ENCODE data around the gene NARF. TPM values are rescaled to one million over a fixed set of nuclear protein-coding genes. Genes with fewer than 3 reads are reported as not detected.

Gene NARF
- polyA plus RNA-seq, 2 of the 4 experiments (the other 2 are of a cell fraction) = 51.2 to 89.6 TPM

DNA sequence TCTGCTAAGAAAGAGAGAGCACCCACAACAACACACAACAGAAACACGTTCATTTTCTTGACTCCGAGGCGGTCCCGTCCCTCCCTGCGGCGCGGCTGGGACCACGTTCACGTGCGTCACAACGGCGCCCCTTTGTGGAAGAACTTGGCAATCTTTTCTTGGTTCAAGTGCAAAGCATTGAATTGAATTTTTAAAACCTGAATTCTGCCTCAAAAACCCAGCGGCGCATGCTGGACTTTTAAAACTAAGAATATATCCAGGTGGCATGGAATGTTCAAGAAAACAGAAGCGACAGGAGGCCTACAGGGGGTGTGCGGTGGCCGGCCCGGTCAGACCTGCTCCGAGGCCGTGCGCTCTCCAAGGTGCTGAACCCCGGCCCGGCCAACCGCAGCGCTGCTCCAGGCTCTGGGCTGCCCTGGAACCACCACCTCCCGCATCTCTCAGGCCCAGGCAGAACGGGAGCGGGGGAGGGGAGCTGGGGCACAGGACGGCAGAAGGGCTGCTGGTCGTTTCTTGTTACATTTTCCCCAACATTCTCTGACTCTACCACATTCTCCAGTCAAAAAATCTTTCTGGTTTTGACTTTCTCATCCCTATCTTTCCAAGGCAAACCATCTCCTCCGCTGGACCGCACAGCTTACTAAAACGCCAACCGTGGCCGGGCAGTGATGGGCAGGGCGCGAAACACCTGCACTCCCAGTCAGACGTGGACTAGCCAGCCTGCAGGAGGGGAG is 43.8 kb upstream of the NARF start (continued):
- TF ChIP-seq HOXB5 (CRISPR knock-in tag; IDR thresholded peaks at IDR 0.05) = peak; percentile 78; the same call in 1 of the 2 replicates

DNA sequence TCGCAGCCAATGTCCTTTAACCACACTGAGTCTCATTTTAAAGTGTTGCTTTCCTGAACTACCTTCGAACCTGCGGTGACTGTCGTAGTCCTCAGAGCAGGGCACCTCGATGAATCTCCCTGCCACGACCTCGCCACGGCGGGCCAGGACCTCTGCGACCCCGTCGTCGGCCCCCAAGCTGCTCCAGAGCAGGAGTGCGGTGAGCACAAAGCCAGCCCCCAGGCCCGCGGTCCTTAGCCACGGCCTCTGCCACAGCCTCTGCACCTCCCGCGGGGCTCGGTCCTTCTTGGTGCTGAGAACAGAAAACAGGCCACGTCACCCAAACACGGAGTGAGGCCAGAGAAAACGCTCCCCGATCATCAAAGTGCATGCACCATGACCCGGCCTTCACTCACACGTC is 43.2 kb upstream of the NARF start:
- ATAC-seq (no peak), DNase-seq (ENCODE audit: low read depth in 1 of 2, low spot score in 1 of 2) (no peak), FAIRE-seq (no peak)
- Histone ChIP-seq H3K9me3 (no peaks in the 10 kb centered on the region), H3K27ac (no peak overlapping the region), H3K4me1 (peaks cover 11% of the 10 kb centered on the region; the same call in 2 of the 3 replicates), H3K4me2 (no peak overlapping the region), H3K4me3 (no peak overlapping the region)
- ChIA-PET CTCF (interaction anchor here (0.7 to 7.4 kb wide), 37 partner anchors 10 to 386 kb away, joined by 3 to 117 read pairs (median 5); partner anchors contain the start of gene CD7), POLR2A (no interaction called here)
- 93% methylated on average over 26 of the region's 26 CpGs for WGBS (ENCODE audit: missing lambda C conversion rate)
- TF ChIP-seq ZSCAN20 (CRISPR knock-in tag; IDR thresholded peaks at IDR 0.05) = no peak
- no peak for TF ChIP-seq CBX8 (IDR thresholded peaks at IDR 0.05)
- no peak for TF ChIP-seq MAZ (IDR thresholded peaks at IDR 0.05; ENCODE audit: borderline replicate concordance, low read depth, low read length)
- no peak for TF ChIP-seq TFCP2L1 (CRISPR knock-in tag; IDR thresholded peaks at IDR 0.05)
- TF ChIP-seq, protein P1, sequence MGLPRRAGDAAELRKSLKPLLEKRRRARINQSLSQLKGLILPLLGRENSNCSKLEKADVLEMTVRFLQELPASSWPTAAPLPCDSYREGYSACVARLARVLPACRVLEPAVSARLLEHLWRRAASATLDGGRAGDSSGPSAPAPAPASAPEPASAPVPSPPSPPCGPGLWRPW (IDR thresholded peaks at IDR 0.05) = no peak
- TF ChIP-seq, protein P2, sequence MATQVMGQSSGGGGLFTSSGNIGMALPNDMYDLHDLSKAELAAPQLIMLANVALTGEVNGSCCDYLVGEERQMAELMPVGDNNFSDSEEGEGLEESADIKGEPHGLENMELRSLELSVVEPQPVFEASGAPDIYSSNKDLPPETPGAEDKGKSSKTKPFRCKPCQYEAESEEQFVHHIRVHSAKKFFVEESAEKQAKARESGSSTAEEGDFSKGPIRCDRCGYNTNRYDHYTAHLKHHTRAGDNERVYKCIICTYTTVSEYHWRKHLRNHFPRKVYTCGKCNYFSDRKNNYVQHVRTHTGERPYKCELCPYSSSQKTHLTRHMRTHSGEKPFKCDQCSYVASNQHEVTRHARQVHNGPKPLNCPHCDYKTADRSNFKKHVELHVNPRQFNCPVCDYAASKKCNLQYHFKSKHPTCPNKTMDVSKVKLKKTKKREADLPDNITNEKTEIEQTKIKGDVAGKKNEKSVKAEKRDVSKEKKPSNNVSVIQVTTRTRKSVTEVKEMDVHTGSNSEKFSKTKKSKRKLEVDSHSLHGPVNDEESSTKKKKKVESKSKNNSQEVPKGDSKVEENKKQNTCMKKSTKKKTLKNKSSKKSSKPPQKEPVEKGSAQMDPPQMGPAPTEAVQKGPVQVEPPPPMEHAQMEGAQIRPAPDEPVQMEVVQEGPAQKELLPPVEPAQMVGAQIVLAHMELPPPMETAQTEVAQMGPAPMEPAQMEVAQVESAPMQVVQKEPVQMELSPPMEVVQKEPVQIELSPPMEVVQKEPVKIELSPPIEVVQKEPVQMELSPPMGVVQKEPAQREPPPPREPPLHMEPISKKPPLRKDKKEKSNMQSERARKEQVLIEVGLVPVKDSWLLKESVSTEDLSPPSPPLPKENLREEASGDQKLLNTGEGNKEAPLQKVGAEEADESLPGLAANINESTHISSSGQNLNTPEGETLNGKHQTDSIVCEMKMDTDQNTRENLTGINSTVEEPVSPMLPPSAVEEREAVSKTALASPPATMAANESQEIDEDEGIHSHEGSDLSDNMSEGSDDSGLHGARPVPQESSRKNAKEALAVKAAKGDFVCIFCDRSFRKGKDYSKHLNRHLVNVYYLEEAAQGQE (IDR thresholded peaks at IDR 0.05) = no peak
- no peak for TF ChIP-seq POLR2A (IDR thresholded peaks at IDR 0.05; ENCODE audit: low read length)
- TF ChIP-seq FOSL2 (IDR thresholded peaks at IDR 0.05) = no peak
- no peak for TF ChIP-seq FOSL2 (CRISPR knock-in tag; IDR thresholded peaks at IDR 0.05)
- TF ChIP-seq RNF2 (IDR thresholded peaks at IDR 0.05; ENCODE audit: borderline replicate concordance, low read depth) = no peak
- TF ChIP-seq, protein P3, sequence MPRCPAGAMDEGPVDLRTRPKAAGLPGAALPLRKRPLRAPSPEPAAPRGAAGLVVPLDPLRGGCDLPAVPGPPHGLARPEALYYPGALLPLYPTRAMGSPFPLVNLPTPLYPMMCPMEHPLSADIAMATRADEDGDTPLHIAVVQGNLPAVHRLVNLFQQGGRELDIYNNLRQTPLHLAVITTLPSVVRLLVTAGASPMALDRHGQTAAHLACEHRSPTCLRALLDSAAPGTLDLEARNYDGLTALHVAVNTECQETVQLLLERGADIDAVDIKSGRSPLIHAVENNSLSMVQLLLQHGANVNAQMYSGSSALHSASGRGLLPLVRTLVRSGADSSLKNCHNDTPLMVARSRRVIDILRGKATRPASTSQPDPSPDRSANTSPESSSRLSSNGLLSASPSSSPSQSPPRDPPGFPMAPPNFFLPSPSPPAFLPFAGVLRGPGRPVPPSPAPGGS (IDR thresholded peaks at IDR 0.05) = no peak
- TF ChIP-seq ZNF302 (CRISPR knock-in tag; IDR thresholded peaks at IDR 0.05) = no peak

DNA sequence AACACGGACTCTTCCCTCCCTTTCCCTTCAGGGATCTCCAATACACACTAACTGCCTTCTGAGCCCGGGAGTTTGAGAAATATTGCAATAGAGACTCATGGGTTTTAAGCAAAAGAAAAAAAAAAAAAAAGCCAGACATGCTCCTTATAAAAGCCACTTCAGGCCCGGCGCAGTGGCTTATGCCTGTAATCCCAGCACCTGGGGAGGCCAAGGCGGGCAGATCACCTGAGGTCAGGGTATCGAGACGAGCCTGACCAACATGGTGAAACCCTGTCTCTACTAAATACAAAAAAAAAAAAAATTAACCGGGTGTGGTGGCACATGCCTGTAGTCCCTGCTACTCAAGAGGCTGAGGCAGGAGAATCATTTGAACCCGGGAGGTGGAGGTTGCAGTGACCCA is 42.8 kb upstream of the NARF start:
- no peak overlapping the region for H3K27ac ChIP-seq
- TF ChIP-seq EHMT2 (IDR thresholded peaks at IDR 0.05; ENCODE audit: low read depth) = no peak
- no peak for TF ChIP-seq HOXB5 (CRISPR knock-in tag; IDR thresholded peaks at IDR 0.05)
- no peak for TF ChIP-seq ESRRA (IDR thresholded peaks at IDR 0.05; ENCODE audit: borderline replicate concordance, low read length)
- TF ChIP-seq EP300 (IDR thresholded peaks at IDR 0.05) = no peak
- TF ChIP-seq FOSB (CRISPR knock-in tag; IDR thresholded peaks at IDR 0.05) = no peak
- no peak for TF ChIP-seq TP53 (CRISPR knock-in tag; IDR thresholded peaks at IDR 0.05)
- H3K4me1 ChIP-seq = peaks cover 11% of the 10 kb centered on the region; the same call in 2 of the 3 replicates
- DNase-seq (ENCODE audit: low read depth in 1 of 2, low spot score in 1 of 2) (no peak), FAIRE-seq (no peak), ATAC-seq (no peak)
- 83% methylated on average over 9 of the region's 9 CpGs for WGBS (ENCODE audit: missing lambda C conversion rate)
- ChIA-PET POLR2A (no interaction called here), CTCF (interaction anchor here (0.7 to 3.7 kb wide), 13 partner anchors 10 to 180 kb away, joined by 3 to 25 read pairs (median 5); no protein-coding TSS in a partner anchor)
- H3K9me3 ChIP-seq = no peaks in the 10 kb centered on the region
- H3K4me2 ChIP-seq = no peak overlapping the region
- no peak overlapping the region for H3K4me3 ChIP-seq
